Left lung (tissue), 10 donors: Measurements from ENCODE around the gene SLC6A19. TPM values are rescaled to one million over a fixed set of nuclear protein-coding genes. Genes with fewer than 3 reads are reported as not detected.

Experiments
- ATAC-seq: fragments of 200-7000 bp; cut with Tn5 transposase; one replicate; pipeline ENCODE4 v1.9.1; 2020; ENCODE audit warnings: moderate library complexity
- DNase-seq, 4 donors: peaks; one replicate each; pipeline ENCODE4 v3.0.0-alpha.2; 2013 to 2020
- H3K27ac ChIP-seq, 2 donors: fragments of 200-600 bp; sonication (generic) in 1 of 2; one replicate each; pipeline versions ENCODE4 v1.5.0 to v1.8.0; 2020 to 2021
- H3K27me3 ChIP-seq, 2 donors: fragments of 200-600 bp; sonication (generic) in 1 of 2; one replicate each; pipeline versions ENCODE4 v1.5.0 to v1.8.0; 2020 to 2021
- H3K36me3 ChIP-seq, 2 donors: fragments of 200-600 bp; sonication (generic) in 1 of 2; one replicate each; pipeline versions ENCODE4 v1.5.0 to v1.8.0; 2020 to 2021
- H3K4me1 ChIP-seq, 2 donors: fragments of 200-600 bp; one replicate each; pipeline ENCODE4 v1.8.0; 2021
- H3K4me3 ChIP-seq, 2 donors: fragments of 200-600 bp; sonication (generic) in 1 of 2; one replicate each; pipeline versions ENCODE4 v1.5.0 to v1.8.0; 2020 to 2021; ENCODE audit warnings: mild to moderate bottlenecking in 1 of 2
- H3K9me3 ChIP-seq, 2 donors: fragments of 200-600 bp; sonication (generic) in 1 of 2; one replicate each; pipeline versions ENCODE4 v1.5.0 to v1.8.0; 2020 to 2021
- CTCF ChIP-seq, 2 donors: fragments of 200-600 bp; sonication (generic) in 1 of 2; IDR thresholded peaks; one replicate each; pipeline versions ENCODE4 v1.5.0 to v1.8.0; 2021; ENCODE audit warnings: antibody characterized with exemption in 2 of 2
- intact Hi-C, 2 donors: fragments of 100-400 bp; cut with DNase I; formaldehyde crosslinking; loops; one replicate each; pipeline versions ENCODE4 v1.11.2 to v1.14.2; 2022
- polyA plus RNA-seq, 6 donors: library from polyadenylated mRNA; unstranded; fragments of 120-200 nt; gene quantifications; one replicate each; pipeline ENCODE4 v1.2.1, GENCODE V29; 2013; ENCODE audit not compliant: insufficient read length in 6 of 6
- total RNA-seq, 2 donors: library from RNA; stranded (reverse); fragmentation: NEBNext Ultra II Directional; extraction: Animal tissue kit (Norgen Biotek cat#: 25700); gene quantifications; one replicate each; pipeline ENCODE4 v1.2.1, GENCODE V29; 2021
- donor health status: DM: no; HTN: yes; CAD: no.
- donor health status: DM: no; HTN: no; CAD: no.

Gene SLC6A19
- total and polyA plus RNA-seq, 8 donors, result 0.04 to 0.54 (median 0.19) TPM; not detected in 2

- H3K4me1 ChIP-seq, result no peaks in the 10 kb centered on the region
- H3K4me3 ChIP-seq, result no peak overlapping the region
- intact Hi-C loops, result no loop called here
- no peaks in the 10 kb centered on the region for H3K36me3 ChIP-seq
- DNase-seq (peak in 2 of 4 donors; percentile 6 to 37), ATAC-seq (no peak)
- H3K27me3 ChIP-seq, result peaks cover 0 to 35% of the 10 kb centered on the region in 2 donors
- H3K27ac ChIP-seq, result no peak overlapping the region
- no peak for TF ChIP-seq CTCF (IDR thresholded peaks at IDR 0.05)
- no peaks in the 10 kb centered on the region for H3K9me3 ChIP-seq
Measured at GRCh38 chr5:1195439-1195838, 6.0 kb upstream of the SLC6A19 start.

DNA sequence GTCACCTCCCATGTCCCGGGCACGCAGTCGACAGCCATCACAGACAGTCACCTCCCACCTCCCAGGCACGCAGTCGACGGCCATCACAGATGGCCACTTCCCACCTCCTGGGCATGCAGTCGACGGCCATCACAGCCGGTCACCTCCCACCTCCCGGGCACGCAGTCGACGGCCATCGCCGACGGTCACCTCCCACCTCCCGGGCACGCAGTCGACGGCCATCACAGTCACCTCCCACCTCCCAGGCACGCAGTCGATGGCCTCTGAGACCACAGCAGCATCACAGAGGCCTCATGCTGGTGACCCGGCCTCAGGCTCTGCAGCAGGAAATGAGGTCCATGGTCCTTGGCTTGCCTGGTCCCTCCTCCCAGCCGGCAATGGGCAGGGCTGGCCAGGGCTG lies 5.5 kb upstream of the SLC6A19 start:
- Histone ChIP-seq H3K27ac (no peak overlapping the region), H3K4me1 (no peaks in the 10 kb centered on the region), H3K36me3 (no peaks in the 10 kb centered on the region), H3K9me3 (no peaks in the 10 kb centered on the region), H3K4me3 (no peak overlapping the region), H3K27me3 (peaks cover 0 to 35% of the 10 kb centered on the region in 2 donors)
- ATAC-seq (no peak), DNase-seq (peak in 2 of 4 donors; percentile 19 to 46)
- intact Hi-C loops, result no loop called here
- no peak for TF ChIP-seq CTCF (IDR thresholded peaks at IDR 0.05)

DNA sequence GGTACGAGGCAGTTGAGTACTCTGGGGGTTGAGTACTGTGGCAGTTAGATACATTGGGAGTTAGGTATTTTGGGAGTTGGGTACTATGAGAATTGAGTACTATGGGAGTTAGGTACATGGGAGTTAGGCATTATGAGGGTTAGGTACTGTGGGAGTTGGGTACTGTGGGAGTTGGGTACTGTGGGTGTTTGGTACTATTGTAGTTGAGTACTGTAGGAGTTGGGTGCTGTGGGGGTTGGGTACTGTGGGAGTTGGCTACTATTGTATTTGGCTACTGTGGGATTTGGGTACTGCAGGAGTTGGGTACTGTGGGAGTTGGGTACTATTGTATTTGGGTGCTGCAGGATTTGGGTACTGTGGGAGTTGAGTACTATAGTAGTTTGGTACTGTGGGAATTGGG lies 4.8 kb upstream of the SLC6A19 start:
- no peak overlapping the region for H3K27ac ChIP-seq
- no peaks in the 10 kb centered on the region for H3K36me3 ChIP-seq
- DNase-seq (no peak), ATAC-seq (no peak)
- no peaks in the 10 kb centered on the region for H3K9me3 ChIP-seq
- no peaks in the 10 kb centered on the region for H3K4me1 ChIP-seq
- no peak overlapping the region for H3K4me3 ChIP-seq
- intact Hi-C loops, result no loop called here
- H3K27me3 ChIP-seq, result peaks cover 0 to 40% of the 10 kb centered on the region in 2 donors
- no peak for TF ChIP-seq CTCF (IDR thresholded peaks at IDR 0.05)

GRCh38 chr5:1197876-1198666 lies 3.3 kb upstream of the SLC6A19 start:
- ATAC-seq, result no peak
- Histone ChIP-seq H3K36me3 (no peaks in the 10 kb centered on the region), H3K27me3 (peaks cover 0 to 53% of the 10 kb centered on the region in 2 donors), H3K4me1 (no peaks in the 10 kb centered on the region), H3K9me3 (no peaks in the 10 kb centered on the region), H3K4me3 (no peak overlapping the region), H3K27ac (no peak overlapping the region)
- intact Hi-C loops, result no loop called here
- no peak for TF ChIP-seq CTCF (IDR thresholded peaks at IDR 0.05)
- peak in 2 of 4 donors; percentile 11 to 41 for DNase-seq

DNA sequence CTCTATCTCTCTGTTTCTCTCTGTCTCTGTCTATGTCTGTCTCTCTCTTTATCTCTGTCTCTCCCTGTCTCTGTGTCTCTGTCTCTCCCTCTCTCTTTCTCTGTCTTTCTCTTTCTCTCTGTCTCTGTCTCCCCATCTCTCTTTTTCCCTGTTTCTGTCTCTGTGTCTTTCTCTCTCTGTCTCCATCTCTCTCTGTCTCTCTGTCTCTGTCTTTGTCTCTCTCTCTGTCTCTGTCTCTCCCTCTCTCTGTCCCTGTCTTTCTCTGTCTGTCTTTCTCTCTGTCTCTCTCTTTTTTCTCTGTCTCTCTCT lies 2.1 kb upstream of the SLC6A19 start:
- ATAC-seq (no peak), DNase-seq (no peak)
- Histone ChIP-seq H3K27ac (no peak overlapping the region), H3K4me3 (no peak overlapping the region), H3K9me3 (no peaks in the 10 kb centered on the region), H3K36me3 (no peaks in the 10 kb centered on the region), H3K27me3 (peaks cover 0 to 61% of the 10 kb centered on the region in 2 donors), H3K4me1 (no peaks in the 10 kb centered on the region)
- no peak for TF ChIP-seq CTCF (IDR thresholded peaks at IDR 0.05)
- intact Hi-C loops, result no loop called here
